HepG2 (cell line): ENCODE data around the gene BCAS4. TPM values are rescaled to one million over a fixed set of nuclear protein-coding genes. Genes with fewer than 3 reads are reported as not detected.

Source experiments
- ARNT ChIP-seq: fragments of 450-650 bp; IDR thresholded peaks from 2 replicates; pipeline ENCODE4 v1.6.1; 2017
- ASH2L ChIP-seq: fragments of 300-600, 200-600 bp; sonication (generic); IDR thresholded peaks from 2 replicates; pipeline ENCODE4 v1.7.0; 2017; ENCODE audit warnings: low read depth, mild to moderate bottlenecking, moderate library complexity, mixed read lengths, low read length; ENCODE audit not compliant: insufficient read length
- CSRNP1 ChIP-seq: sonication (generic); formaldehyde crosslinking; IDR thresholded peaks from 2 replicates; pipeline ENCODE4 v1.8.1; 2023; ENCODE audit warnings: mild to moderate bottlenecking, missing genetic modification reagents
- DDIT3 ChIP-seq: sonication (generic); formaldehyde crosslinking; IDR thresholded peaks from 2 replicates; pipeline ENCODE4 v1.4.0; 2020; ENCODE audit warnings: mild to moderate bottlenecking, missing genetic modification reagents
- HNF1A ChIP-seq, 2 experiments: sonication (generic) in 1 of 2; formaldehyde crosslinking in 1 of 2; IDR thresholded peaks; 2 replicates each; pipeline versions ENCODE4 v1.4.0 to v1.6.1; 2016 to 2020; ENCODE audit warnings: borderline replicate concordance in 1 of 2, low read depth in 1 of 2, mild to moderate bottlenecking in 1 of 2, missing genetic modification reagents in 1 of 2
- KDM3A ChIP-seq: IDR thresholded peaks from 2 replicates; pipeline ENCODE4 v1.6.1; 2018; ENCODE audit warnings: low read depth, missing compliant biosample characterization
- KDM6A ChIP-seq: IDR thresholded peaks from 2 replicates; pipeline ENCODE4 v1.6.1; 2016; ENCODE audit warnings: low read depth
- MTA1 ChIP-seq: sonication (generic); formaldehyde crosslinking; IDR thresholded peaks from 2 replicates; pipeline ENCODE4 v1.4.0; 2020; ENCODE audit warnings: missing genetic modification reagents, mild to moderate bottlenecking, borderline replicate concordance
- PHF8 ChIP-seq: sonication (generic); formaldehyde crosslinking; IDR thresholded peaks from 2 replicates; pipeline ENCODE4 v1.5.0; 2020; ENCODE audit warnings: missing genetic modification reagents
- SMYD3 ChIP-seq: sonication (generic); formaldehyde crosslinking; IDR thresholded peaks from 2 replicates; pipeline ENCODE4 v1.8.1; 2023; ENCODE audit warnings: mild to moderate bottlenecking, missing genetic modification reagents
- TARDBP ChIP-seq: sonication (generic); formaldehyde crosslinking; IDR thresholded peaks from 2 replicates; pipeline ENCODE4 v1.8.0; 2022; ENCODE audit warnings: mild to moderate bottlenecking, missing genetic modification reagents
- ZMYM2 ChIP-seq: sonication (generic); formaldehyde crosslinking; IDR thresholded peaks from 2 replicates; pipeline ENCODE4 v1.8.0; 2022; ENCODE audit warnings: mild to moderate bottlenecking, missing genetic modification reagents
- ZNF251 ChIP-seq: sonication (generic); formaldehyde crosslinking; IDR thresholded peaks from 2 replicates; pipeline ENCODE4 v1.9.0; 2021; ENCODE audit warnings: mild to moderate bottlenecking, missing genetic modification reagents
- ZNF280D ChIP-seq: sonication (generic); formaldehyde crosslinking; IDR thresholded peaks from 2 replicates; pipeline ENCODE4 v1.5.1; 2020; ENCODE audit warnings: mild to moderate bottlenecking, missing genetic modification reagents
- ZNF503 ChIP-seq: sonication (generic); formaldehyde crosslinking; IDR thresholded peaks from 2 replicates; pipeline ENCODE4 v1.4.0; 2020; ENCODE audit warnings: missing genetic modification reagents
- ZNF703 ChIP-seq: sonication (generic); formaldehyde crosslinking; IDR thresholded peaks from 2 replicates; pipeline ENCODE4 v1.5.1; 2020; ENCODE audit warnings: missing genetic modification reagents, mild to moderate bottlenecking, moderate library complexity, borderline replicate concordance
- ZNF839 ChIP-seq: sonication (generic); formaldehyde crosslinking; IDR thresholded peaks from 2 replicates; pipeline ENCODE4 v1.4.0; 2020; ENCODE audit warnings: missing genetic modification reagents, mild to moderate bottlenecking, borderline replicate concordance
- polyA plus RNA-seq, 8 experiments: library from polyadenylated mRNA; depleted of rRNA in 3 of 8; stranded (reverse) in 7 of 8; unstranded in 1 of 8; fragments of >200 nt; fragmentation: Illumina TruSeq in 4 of 8; extraction: Trizol in 4 of 8; gene quantifications; 2 replicates each; pipeline versions ENCODE4 v1.2.1 to v1.2.3, GENCODE V29; 2011 to 2016; ENCODE audit warnings: low read depth in 4 of 8, missing spikeins in 1 of 8, mixed read lengths in 1 of 8; ENCODE audit not compliant: insufficient read depth in 1 of 8
- total RNA-seq, 5 experiments: library from RNA; depleted of rRNA; stranded (reverse); fragments of >200 nt; fragmentation: Illumina TruSeq; extraction: Trizol; gene quantifications; 2 replicates each; pipeline ENCODE4 v1.2.3, GENCODE V29; 2016; ENCODE audit warnings: low read depth in 1 of 5

Gene BCAS4
- total and polyA plus RNA-seq, 2 of the 13 experiments (the other 11 are each of a cell fraction or from before 2014, with no cell fraction given): 7.2 to 8.0 TPM

GRCh38 chr20:50895111-50895830, 100.4 kb downstream of the BCAS4 start (continued):
- TF ChIP-seq ZNF280D (CRISPR knock-in tag) (peak; percentile 82), ASH2L (peak; percentile 34), DDIT3 (CRISPR knock-in tag) (no peak), KDM3A (CRISPR knock-in tag) (0 out of 2 replicates have a peak, but pooled peaks have one; percentile 39), ARNT (no peak), HNF1A (IDR thresholded peaks at IDR 0.05; ENCODE audit: low read depth) (peak; percentile 92), HNF1A (CRISPR knock-in tag; IDR thresholded peaks at IDR 0.05; ENCODE audit: borderline replicate concordance) (peak; percentile 55; the same call in 1 of the 2 replicates), ZNF703 (CRISPR knock-in tag) (no peak), MTA1 (CRISPR knock-in tag) (0 out of 2 replicates have a peak, but pooled peaks have one; percentile 38), SMYD3 (peak; percentile 65; the same call in 1 of the 2 replicates), ZNF503 (CRISPR knock-in tag) (no peak), PHF8 (CRISPR knock-in tag) (no peak), CSRNP1 (CRISPR knock-in tag) (0 out of 2 replicates have a peak, but pooled peaks have one; percentile 55), KDM6A (CRISPR knock-in tag) (peak; percentile 38; the same call in 1 of the 2 replicates), ZMYM2 (CRISPR knock-in tag) (peak; percentile 84; the same call in 1 of the 2 replicates), TARDBP (CRISPR knock-in tag) (0 out of 2 replicates have a peak, but pooled peaks have one; percentile 15), ZNF251 (CRISPR knock-in tag) (no peak), ZNF839 (peak; percentile 30; the same call in 1 of the 2 replicates)
